ENCODE measurements around the gene S1PR4.

GRCh38 chr19:3213159-3213558 is 34.6 kb downstream of the S1PR4 start:
- TF ChIP-seq POLR2A (IDR thresholded peaks at IDR 0.05) (no peak), CTCF (IDR thresholded peaks at IDR 0.05) (no peak)

All from Peyer's patch (tissue), 4 donors.